Breast epithelium (tissue), 3 donors: ENCODE data around the gene PLD1.

Source experiments
- POLR2A ChIP-seq: fragments of 450-650 bp; IDR thresholded peaks from one replicate; pipeline ENCODE4 v1.6.1; 2016; ENCODE audit warnings: antibody characterized with exemption, mild to moderate bottlenecking, moderate library complexity
- POLR2AphosphoS5 ChIP-seq, 3 donors: sonication (generic); formaldehyde crosslinking; IDR thresholded peaks; one replicate each; pipeline ENCODE4 v1.6.1; 2017; ENCODE audit warnings: antibody characterized with exemption in 3 of 3
- TF ChIP-seq, protein P1 (sequence below), 3 donors: fragments of 450-650 bp; IDR thresholded peaks; one replicate each; pipeline ENCODE4 v1.5.1; 2016 to 2017; ENCODE audit warnings: antibody characterized with exemption in 3 of 3, mild to moderate bottlenecking in 3 of 3, moderate library complexity in 3 of 3

GRCh38 chr3:171829841-171830517 lies 19.7 kb upstream of the PLD1 start:
- TF ChIP-seq, protein P1, sequence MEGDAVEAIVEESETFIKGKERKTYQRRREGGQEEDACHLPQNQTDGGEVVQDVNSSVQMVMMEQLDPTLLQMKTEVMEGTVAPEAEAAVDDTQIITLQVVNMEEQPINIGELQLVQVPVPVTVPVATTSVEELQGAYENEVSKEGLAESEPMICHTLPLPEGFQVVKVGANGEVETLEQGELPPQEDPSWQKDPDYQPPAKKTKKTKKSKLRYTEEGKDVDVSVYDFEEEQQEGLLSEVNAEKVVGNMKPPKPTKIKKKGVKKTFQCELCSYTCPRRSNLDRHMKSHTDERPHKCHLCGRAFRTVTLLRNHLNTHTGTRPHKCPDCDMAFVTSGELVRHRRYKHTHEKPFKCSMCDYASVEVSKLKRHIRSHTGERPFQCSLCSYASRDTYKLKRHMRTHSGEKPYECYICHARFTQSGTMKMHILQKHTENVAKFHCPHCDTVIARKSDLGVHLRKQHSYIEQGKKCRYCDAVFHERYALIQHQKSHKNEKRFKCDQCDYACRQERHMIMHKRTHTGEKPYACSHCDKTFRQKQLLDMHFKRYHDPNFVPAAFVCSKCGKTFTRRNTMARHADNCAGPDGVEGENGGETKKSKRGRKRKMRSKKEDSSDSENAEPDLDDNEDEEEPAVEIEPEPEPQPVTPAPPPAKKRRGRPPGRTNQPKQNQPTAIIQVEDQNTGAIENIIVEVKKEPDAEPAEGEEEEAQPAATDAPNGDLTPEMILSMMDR (IDR thresholded peaks at IDR 0.05), result peak in 2 of 3 donors; percentile 59 to 70
- no peak for TF ChIP-seq POLR2A
- TF ChIP-seq POLR2AphosphoS5 (IDR thresholded peaks at IDR 0.05), result no peak
